MM.1S (cell line): ENCODE measurements around the gene SLC10A2.

Source experiments
- EZH2 ChIP-seq: fragments of 300-600 bp; sonication (generic); optimal IDR thresholded peaks from 2 replicates; pipeline ENCODE3; 2017; ENCODE audit warnings: low read depth, mild to moderate bottlenecking, antibody characterized with exemption, low read length, mixed read lengths
- EZH2phosphoT487 ChIP-seq: fragments of 300-600 bp; sonication (generic); IDR thresholded peaks from 2 replicates; pipeline ENCODE4 v1.6.1; 2018; ENCODE audit warnings: antibody characterized with exemption, low read length
- TF ChIP-seq, protein P1 (sequence below): fragments of 300-600 bp; sonication (generic); IDR thresholded peaks from 2 replicates; pipeline ENCODE4 v1.5.1; 2016; ENCODE audit warnings: antibody characterized with exemption, low read length, mixed read lengths

DNA sequence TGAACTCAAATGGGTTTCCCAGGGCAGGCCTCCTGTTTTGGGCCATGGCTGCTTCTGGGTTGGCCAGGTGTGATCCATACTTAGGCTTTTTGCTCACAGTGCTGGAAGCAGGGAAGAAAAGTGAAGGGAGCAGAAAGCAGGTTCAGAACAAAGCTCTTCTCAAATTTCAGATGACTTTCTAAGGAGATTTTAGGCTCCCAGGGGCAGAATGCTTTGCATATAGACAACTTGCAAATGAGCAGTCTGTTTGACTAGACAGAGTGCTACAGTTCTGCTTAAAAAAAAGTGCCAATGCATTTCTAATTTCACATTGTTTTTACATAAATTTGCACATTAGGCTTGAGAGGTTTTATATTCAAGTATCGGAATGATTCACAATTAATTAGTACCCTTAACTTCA is 2.6 kb upstream of the SLC10A2 start:
- TF ChIP-seq, protein P1, sequence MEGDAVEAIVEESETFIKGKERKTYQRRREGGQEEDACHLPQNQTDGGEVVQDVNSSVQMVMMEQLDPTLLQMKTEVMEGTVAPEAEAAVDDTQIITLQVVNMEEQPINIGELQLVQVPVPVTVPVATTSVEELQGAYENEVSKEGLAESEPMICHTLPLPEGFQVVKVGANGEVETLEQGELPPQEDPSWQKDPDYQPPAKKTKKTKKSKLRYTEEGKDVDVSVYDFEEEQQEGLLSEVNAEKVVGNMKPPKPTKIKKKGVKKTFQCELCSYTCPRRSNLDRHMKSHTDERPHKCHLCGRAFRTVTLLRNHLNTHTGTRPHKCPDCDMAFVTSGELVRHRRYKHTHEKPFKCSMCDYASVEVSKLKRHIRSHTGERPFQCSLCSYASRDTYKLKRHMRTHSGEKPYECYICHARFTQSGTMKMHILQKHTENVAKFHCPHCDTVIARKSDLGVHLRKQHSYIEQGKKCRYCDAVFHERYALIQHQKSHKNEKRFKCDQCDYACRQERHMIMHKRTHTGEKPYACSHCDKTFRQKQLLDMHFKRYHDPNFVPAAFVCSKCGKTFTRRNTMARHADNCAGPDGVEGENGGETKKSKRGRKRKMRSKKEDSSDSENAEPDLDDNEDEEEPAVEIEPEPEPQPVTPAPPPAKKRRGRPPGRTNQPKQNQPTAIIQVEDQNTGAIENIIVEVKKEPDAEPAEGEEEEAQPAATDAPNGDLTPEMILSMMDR = no peak
- TF ChIP-seq EZH2phosphoT487 = no peak
- TF ChIP-seq EZH2 = no peak
